Prostate gland (tissue), 2 donors: Measurements from ENCODE around the gene NDUFA13.

ENCODE experiments used
- CTCF ChIP-seq, 4 experiments: fragments of 200-600 bp in 2 of 4; fragments of 450-650 bp in 2 of 4; sonication (generic) in 2 of 4; IDR thresholded peaks; 1 replicate in 3 of 4; 2 replicates in 1 of 4; pipeline ENCODE4 v1.5.1; 2016 to 2019; ENCODE audit warnings: antibody characterized with exemption in 4 of 4, mild to moderate bottlenecking in 2 of 4, moderate library complexity in 2 of 4
- POLR2A ChIP-seq: fragments of 450-650 bp; IDR thresholded peaks from one replicate; pipeline ENCODE4 v1.6.1; 2016; ENCODE audit warnings: antibody characterized with exemption, mild to moderate bottlenecking
- POLR2AphosphoS5 ChIP-seq: sonication (generic); formaldehyde crosslinking; IDR thresholded peaks from one replicate; pipeline ENCODE4 v1.6.1; 2017; ENCODE audit warnings: antibody characterized with exemption

GRCh38 chr19:19517235-19517619 lies 1.2 kb downstream of the NDUFA13 start:
- TF ChIP-seq CTCF (IDR thresholded peaks at IDR 0.05): no peak
- no peak for TF ChIP-seq POLR2AphosphoS5
- TF ChIP-seq POLR2A: no peak
